Adrenal gland (tissue), 12 donors: ENCODE data around the gene GARS1. TPM values are rescaled to one million over a fixed set of nuclear protein-coding genes. Genes with fewer than 3 reads are reported as not detected.

Experiments used
- DNase-seq, 7 donors: peaks; one replicate each; pipeline ENCODE4 v3.0.0-alpha.2; 2019 to 2020
- H3K27ac ChIP-seq, 5 donors: fragments of 200-600 bp; sonication (generic) in 4 of 5; 1 replicate in 3 of 5; 2 replicates in 2 of 5; pipeline versions ENCODE4 v1.5.1 to v1.8.0; 2016 to 2020; ENCODE audit warnings: mild to moderate bottlenecking in 1 of 5
- H3K27me3 ChIP-seq: fragments of 200-600 bp; 2 replicates; pipeline ENCODE4 v1.8.0; 2021
- H3K36me3 ChIP-seq, 2 donors: fragments of 200-600 bp; replicated peaks in 1 of 2; 1 replicate in 1 of 2; 2 replicates in 1 of 2; pipeline versions ENCODE4 v1.5.1 to v1.8.0; 2018 to 2022
- H3K4me1 ChIP-seq, 2 donors: fragments of 200-600 bp; replicated peaks in 1 of 2; 1 replicate in 1 of 2; 2 replicates in 1 of 2; pipeline versions ENCODE4 v1.5.1 to v1.8.0; 2018 to 2021
- H3K4me3 ChIP-seq, 4 donors: fragments of 200-600 bp; sonication (generic) in 3 of 4; one replicate each; pipeline ENCODE4 v1.5.1; 2016 to 2018
- H3K9me3 ChIP-seq, 3 donors: fragments of 200-600 bp; sonication (generic) in 1 of 3; replicated peaks in 1 of 3; 1 replicate in 2 of 3; 2 replicates in 1 of 3; pipeline versions ENCODE4 v1.5.1 to v1.8.0; 2016 to 2021
- POLR2A ChIP-seq, 2 donors: fragments of 450-650 bp; IDR thresholded peaks; one replicate each; pipeline ENCODE4 v1.6.1; 2017; ENCODE audit warnings: antibody characterized with exemption in 2 of 2, mild to moderate bottlenecking in 2 of 2, moderate library complexity in 1 of 2
- WGBS, 4 donors: extraction: QIAGEN DNeasy Blood & Tissue Kit in 2 of 4; methylation state at CpG; one replicate each; pipeline versions ENCODE4 v1.1.5 to v1.1.7; 2013 to 2017; 5-methylcytosine and 5-hydroxymethylcytosine counted together
- intact Hi-C, 2 donors: fragments of 100-400 bp; cut with DNase I; formaldehyde crosslinking; loops; one replicate each; pipeline versions ENCODE4 v1.14.1 to v1.15.0; 2022 to 2023
- polyA plus RNA-seq, 3 donors: library from polyadenylated mRNA; stranded (reverse); fragments of 200-250 nt in 2 of 3; fragments of 350-450 nt in 1 of 3; fragmentation: Illumina TruSeq in 1 of 3; extraction: RNeasy Lipid Tissue Mini Kit (QIAGEN cat#74804) in 1 of 3; gene quantifications; one replicate each; pipeline ENCODE4 v1.2.3, GENCODE V29; 2013 to 2014
- total RNA-seq, 9 donors: library from RNA; depleted of rRNA in 4 of 9; stranded (reverse); fragments of >200 nt in 4 of 9; fragments of 120-200 nt in 1 of 9; fragmentation: NEBNext Ultra II Directional in 1 of 9; extraction: Animal tissue kit (Norgen Biotek cat#: 25700) in 1 of 9; gene quantifications; one replicate each; pipeline versions ENCODE4 v1.1.0 to v1.2.4, GENCODE V29; 2013 to 2023
- TF ChIP-seq, protein P1 (sequence below), 6 experiments: fragments of 450-650 bp in 4 of 6; fragments of 200-600 bp in 2 of 6; sonication (generic) in 1 of 6; IDR thresholded peaks; 1 replicate in 5 of 6; 2 replicates in 1 of 6; pipeline versions ENCODE4 v1.5.1 to v1.8.0; 2016 to 2021; ENCODE audit warnings: antibody characterized with exemption in 6 of 6, mild to moderate bottlenecking in 2 of 6, moderate library complexity in 1 of 6
- donor health status: healthy with polysubstance abuse.
- donor health status: Bipolar disorder and iron deficiency.
- donor health status: DM: yes; HTN: yes; CAD: no.
- donor health status: DM: no; HTN: no; CAD: no.
- donor health status: DM: no; HTN: no; CAD: no.
- donor health status: DM: yes; HTN: yes; CAD: no.

GARS1 gene
- total and polyA plus RNA-seq, 12 donors: 36.3 to 188 (median 69.4) TPM

DNA sequence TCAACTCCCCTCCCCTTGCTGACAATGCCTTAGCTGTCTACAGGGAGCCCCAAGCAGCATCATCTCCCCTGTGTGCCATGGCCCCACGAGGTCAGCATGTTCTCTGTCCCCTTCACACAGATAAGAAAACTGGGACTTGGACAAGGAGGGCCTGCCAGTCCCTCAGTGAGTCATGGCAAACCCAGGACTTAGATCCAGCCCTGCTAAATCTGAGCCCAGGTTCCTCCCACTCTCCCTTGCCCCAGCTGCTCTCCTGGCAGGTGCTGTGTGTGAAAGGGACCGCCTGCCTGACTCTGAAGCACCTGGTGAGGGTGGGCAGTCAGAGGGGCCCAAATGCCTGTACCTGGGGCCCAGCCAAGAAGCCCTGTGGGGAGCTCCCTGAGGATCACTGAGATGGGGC is 80.2 kb downstream of the GARS1 start:
- no peak for DNase-seq
- Histone ChIP-seq H3K27ac (no peak overlapping the region), H3K9me3 (no peaks in the 10 kb centered on the region), H3K27me3 (no peaks in the 10 kb centered on the region), H3K4me3 (no peak overlapping the region), H3K4me1 (no peaks in the 10 kb centered on the region), H3K36me3 (no peaks in the 10 kb centered on the region)
- TF ChIP-seq, protein P1, sequence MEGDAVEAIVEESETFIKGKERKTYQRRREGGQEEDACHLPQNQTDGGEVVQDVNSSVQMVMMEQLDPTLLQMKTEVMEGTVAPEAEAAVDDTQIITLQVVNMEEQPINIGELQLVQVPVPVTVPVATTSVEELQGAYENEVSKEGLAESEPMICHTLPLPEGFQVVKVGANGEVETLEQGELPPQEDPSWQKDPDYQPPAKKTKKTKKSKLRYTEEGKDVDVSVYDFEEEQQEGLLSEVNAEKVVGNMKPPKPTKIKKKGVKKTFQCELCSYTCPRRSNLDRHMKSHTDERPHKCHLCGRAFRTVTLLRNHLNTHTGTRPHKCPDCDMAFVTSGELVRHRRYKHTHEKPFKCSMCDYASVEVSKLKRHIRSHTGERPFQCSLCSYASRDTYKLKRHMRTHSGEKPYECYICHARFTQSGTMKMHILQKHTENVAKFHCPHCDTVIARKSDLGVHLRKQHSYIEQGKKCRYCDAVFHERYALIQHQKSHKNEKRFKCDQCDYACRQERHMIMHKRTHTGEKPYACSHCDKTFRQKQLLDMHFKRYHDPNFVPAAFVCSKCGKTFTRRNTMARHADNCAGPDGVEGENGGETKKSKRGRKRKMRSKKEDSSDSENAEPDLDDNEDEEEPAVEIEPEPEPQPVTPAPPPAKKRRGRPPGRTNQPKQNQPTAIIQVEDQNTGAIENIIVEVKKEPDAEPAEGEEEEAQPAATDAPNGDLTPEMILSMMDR (IDR thresholded peaks at IDR 0.05): no peak
- TF ChIP-seq POLR2A (IDR thresholded peaks at IDR 0.05): no peak
- 0 to 57% (median 47%) methylated on average over 1 to 2 of the region's 2 CpGs for WGBS, 4 donors
- intact Hi-C loops: no loop called here

DNA sequence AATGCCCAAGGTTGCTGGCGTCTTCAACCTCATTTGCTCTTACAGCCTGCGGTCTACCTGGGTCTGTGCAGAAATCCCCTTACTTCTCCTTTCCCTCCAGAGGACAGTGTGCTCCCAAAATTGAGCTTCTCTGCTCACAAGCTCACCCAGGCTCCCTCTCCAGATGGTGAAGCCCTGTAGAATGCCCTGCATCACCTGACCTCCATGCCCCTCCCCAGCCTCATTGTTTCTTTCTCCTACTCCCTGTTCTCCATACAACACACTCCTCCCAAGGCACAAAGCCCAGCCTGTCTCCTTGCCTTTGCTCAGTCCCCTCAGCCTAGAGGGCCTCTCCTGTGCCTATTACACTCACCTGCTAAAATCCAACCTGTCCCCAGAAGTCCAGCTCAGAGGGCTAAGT is 84.1 kb downstream of the GARS1 start:
- TF ChIP-seq POLR2A (IDR thresholded peaks at IDR 0.05): no peak
- TF ChIP-seq, protein P1 (IDR thresholded peaks at IDR 0.05): no peak
- no peak overlapping the region for H3K4me3 ChIP-seq
- no peak for DNase-seq
- no peak overlapping the region for H3K27ac ChIP-seq
- intact Hi-C loops: no loop called here
- no peaks in the 10 kb centered on the region for H3K9me3 ChIP-seq
- H3K4me1 ChIP-seq: peaks cover 7 to 13% of the 10 kb centered on the region in 2 donors
- no peaks in the 10 kb centered on the region for H3K36me3 ChIP-seq
- WGBS, 4 donors: 74 to 82% (median 77%) methylated on average over 2 of the region's 2 CpGs
- H3K27me3 ChIP-seq: peaks cover 17% of the 10 kb centered on the region

DNA sequence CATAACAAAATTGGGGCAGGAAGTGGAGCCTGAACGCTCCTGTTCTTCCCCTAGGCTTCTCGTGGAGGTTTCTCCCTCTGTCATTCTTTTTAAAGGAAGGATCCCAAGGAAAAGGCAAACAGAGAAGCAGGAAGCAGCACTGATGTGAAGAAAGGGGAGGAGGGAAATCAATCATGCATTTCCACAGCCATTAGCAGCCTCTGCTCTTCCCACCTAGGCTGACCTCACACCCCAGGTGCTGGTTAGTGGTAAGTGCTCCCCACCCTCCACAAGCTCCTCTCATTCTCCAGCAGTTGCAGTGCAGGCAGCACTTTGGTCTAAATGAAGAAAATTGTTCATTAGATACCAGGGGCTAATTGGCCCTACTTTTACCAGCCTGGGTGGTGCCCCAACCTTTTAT is 85.0 kb downstream of the GARS1 start:
- intact Hi-C loops: no loop called here
- H3K4me3 ChIP-seq: no peak overlapping the region
- H3K27ac ChIP-seq: no peak overlapping the region
- TF ChIP-seq POLR2A (IDR thresholded peaks at IDR 0.05): no peak
- TF ChIP-seq, protein P1 (IDR thresholded peaks at IDR 0.05): no peak
- H3K36me3 ChIP-seq: no peaks in the 10 kb centered on the region
- 13 to 21% (median 19%) methylated on average over 2 of the region's 2 CpGs for WGBS, 4 donors
- DNase-seq: no peak
- H3K9me3 ChIP-seq: no peaks in the 10 kb centered on the region
- H3K4me1 ChIP-seq: peaks cover 7 to 13% of the 10 kb centered on the region in 2 donors
- H3K27me3 ChIP-seq: peaks cover 17% of the 10 kb centered on the region

DNA sequence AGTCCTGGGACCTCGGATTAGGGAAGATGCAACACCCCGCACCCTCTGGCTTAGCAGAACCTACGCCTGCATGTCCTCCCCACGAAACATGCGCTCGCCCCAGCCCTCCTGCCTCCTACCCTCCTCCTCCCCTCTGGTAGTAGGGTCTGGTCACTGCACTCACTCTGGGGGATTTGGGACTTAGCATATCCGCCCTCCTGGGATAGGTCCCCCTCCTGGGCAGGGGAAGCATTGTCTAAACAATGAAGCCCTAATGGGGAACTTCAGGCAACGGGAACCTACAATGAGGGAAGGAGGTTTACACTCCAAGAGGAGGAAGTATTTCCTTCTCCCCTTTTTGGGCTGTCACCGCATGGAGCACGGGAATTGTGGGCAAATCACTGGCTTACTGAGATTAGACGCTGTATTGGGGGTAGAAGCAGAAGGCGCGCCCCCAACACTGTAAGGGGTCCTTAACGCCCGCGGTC is 86.7 kb downstream of the GARS1 start:
- H3K4me1 ChIP-seq: peaks cover 7 to 13% of the 10 kb centered on the region in 2 donors
- H3K36me3 ChIP-seq: no peaks in the 10 kb centered on the region
- TF ChIP-seq, protein P1 (IDR thresholded peaks at IDR 0.05): no peak
- no peak for TF ChIP-seq POLR2A (IDR thresholded peaks at IDR 0.05)
- H3K27me3 ChIP-seq: peaks cover 17% of the 10 kb centered on the region
- intact Hi-C loops: no loop called here
- peak overlapping the region in 2 of 4 donors; percentile 16 to 53 for H3K4me3 ChIP-seq
- H3K27ac ChIP-seq: no peak overlapping the region
- 21 to 54% (median 25%) methylated on average over 11 to 16 of the region's 16 CpGs for WGBS, 4 donors
- DNase-seq: no peak
- H3K9me3 ChIP-seq: no peaks in the 10 kb centered on the region
